Lung microvascular endothelial cell (primary cell): Measurements from ENCODE around the gene LANCL2. TPM values are rescaled to one million over a fixed set of nuclear protein-coding genes. Genes with fewer than 3 reads are reported as not detected.

Experiments used
- DNase-seq, 2 donors: peaks; one replicate each; pipeline versions ENCODE4 v3.0.0 to v3.0.0-alpha.2; 2010; ENCODE audit warnings: low read depth in 2 of 2
- total RNA-seq: library from RNA; depleted of rRNA; stranded (reverse); fragments of >200 nt; gene quantifications from 2 replicates; pipeline ENCODE4 v1.2.1, GENCODE V29; 2014

LANCL2 gene
- total RNA-seq, 1 donor from 2014 or later = 11.5 TPM

DNA sequence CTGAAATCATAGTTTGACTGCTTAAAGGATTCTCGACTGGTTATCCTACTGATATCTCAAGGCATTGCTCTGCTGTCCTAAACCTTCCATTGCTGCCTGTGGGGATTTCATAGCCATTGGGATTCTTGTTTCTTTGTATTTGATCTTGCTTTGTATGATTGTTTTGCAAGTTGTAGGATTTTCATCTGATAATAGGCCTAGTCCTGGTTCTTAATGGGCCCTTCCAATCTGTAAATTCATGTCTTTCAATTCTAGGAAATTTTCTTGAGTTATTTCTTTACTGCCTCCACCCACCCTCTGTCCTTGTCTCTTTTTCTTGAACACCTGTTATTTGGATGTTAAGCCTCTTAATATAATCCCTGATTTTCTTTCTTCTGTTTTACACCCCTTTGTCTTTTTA is 72.2 kb downstream of the LANCL2 start:
- no peak for DNase-seq

DNA sequence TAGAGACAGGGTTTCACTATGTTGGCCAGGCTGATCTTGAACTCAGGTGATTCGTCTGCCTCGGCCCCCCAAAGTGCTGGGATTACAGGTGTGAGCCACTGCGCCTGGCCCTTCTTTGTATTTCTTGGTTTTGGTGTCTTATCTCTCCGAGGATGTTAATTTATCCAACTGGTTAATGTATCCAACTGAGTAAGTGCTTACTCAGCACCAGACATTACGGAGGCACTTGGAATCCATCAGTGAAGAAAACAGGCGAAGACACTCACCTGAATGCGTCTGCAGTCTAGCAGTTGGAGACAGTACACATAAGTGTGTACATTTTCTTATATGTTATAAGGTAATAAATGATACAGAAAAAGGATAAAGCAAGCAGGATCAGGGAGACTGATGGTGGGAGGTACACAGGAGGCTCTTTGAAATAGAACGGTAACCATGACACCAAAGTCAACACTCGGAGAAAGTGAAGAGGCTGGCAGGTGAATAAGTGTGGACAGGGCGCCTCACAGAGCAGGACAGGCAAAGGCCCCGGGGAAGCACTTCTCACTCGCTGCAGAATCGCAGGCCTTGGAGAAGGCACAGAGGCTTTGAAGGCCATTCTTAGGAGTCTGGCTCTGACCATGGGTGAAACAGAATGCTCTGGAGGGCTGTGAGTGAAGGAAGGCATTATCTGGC is 73.1 kb downstream of the LANCL2 start:
- DNase-seq = no peak

DNA sequence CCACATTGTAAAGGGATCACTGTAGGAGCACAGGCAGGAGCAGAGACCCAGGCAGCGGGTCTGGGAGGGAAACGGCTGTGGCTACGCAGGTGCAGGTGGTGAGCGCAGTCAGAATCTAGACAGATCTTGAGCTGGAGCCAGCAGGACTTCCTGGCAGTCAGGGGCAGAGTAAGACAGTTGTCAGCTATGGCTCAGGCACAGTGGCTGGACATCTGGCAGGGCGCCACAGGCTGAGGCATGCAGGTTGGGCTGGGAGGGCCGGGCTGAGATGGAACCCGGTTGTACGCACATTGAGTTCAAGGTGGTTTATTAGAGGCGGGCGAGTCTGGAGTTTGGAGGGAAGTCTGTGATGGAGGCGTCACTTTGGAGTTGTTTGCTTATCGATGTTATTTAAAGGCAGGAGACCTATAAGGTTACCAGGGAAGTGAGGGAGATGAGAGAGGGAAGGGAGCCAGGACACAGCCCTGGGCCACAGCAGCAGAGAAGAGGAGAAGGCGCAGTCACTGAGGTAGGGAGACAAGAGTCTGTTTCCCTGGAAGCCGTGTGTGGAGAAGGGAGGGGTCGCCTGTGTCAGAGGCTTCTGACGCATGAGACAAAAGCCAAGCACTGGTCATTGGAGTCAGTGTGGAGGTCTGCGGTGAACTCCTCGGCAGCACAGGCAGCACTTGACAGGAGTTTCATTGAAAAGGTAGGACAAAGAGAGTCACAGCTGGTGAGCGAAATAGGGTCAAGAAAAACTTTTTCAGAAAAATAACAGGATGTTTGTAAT is 73.8 kb downstream of the LANCL2 start:
- peak; percentile 41 to 51 for DNase-seq

DNA sequence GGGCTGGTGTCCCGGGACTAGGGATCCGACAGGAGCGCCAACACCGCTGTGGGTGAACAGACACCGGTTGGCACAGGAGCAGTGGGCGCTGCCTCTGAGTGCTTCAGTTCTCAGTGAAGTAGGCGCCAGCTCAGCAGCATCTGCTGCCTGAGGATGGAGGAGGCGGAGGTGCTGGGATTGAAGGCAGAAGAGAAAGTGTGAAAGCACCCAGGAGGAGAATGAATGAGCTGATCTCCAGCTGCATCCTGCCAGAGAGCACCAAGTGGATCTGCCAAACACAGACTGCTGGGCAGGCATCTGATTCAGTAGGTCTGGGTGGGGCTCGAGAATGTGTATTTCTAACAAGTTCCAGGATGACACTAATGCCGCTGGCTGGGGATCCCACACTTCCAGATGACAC is 74.5 kb downstream of the LANCL2 start:
- peak in 1 of 2 donors; percentile 29 for DNase-seq

DNA sequence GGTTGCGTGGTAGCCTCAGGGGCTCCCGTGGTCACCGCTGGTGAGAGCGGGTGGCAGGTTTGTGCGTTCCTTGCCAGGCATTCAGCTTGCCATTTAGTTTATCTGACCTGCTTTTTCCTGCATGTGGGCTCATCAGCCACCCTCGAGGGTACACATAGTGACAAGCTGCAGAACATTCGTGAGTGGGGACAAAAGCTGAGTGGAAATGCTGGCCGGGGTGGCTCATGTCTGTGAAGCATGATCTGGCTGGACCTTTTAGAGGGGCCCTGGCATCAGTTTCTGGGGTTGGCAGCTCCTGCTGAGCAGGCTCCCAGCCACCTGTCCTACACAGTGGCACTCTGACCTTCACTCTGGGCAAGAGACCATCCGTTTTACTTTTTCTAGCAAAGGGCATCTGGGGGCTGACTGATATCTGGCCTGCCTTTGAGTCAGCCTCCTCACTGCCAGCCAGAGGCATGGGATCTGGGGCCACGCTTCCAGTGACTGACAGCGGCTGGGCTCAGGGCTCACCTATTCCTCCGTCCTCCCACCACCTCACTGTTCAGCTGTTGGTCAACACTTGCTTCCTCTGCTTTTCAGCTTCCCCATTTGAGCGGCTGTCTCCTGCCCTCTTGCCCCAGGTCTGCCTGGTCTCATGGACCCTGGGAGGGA is 75.0 kb downstream of the LANCL2 start:
- no peak for DNase-seq

DNA sequence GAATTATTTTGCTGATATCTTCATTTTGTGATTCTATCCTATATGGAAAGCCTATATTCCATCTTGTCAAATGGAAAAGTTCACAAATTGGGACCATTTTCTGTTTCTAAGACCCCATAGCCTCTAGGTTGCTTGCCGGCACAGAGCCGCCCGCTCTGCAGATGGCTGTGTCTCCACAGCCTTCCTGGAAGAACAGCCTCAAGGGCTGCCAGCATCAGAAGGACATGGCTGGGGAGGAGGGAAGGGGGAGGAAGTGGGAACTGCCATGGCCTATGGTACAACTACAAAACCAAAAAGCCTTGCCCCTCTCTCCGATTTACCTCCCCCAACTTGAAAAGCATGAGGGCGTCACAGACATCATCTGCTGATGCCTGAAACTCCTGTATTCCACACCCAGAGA is 75.9 kb downstream of the LANCL2 start:
- no peak for DNase-seq

DNA sequence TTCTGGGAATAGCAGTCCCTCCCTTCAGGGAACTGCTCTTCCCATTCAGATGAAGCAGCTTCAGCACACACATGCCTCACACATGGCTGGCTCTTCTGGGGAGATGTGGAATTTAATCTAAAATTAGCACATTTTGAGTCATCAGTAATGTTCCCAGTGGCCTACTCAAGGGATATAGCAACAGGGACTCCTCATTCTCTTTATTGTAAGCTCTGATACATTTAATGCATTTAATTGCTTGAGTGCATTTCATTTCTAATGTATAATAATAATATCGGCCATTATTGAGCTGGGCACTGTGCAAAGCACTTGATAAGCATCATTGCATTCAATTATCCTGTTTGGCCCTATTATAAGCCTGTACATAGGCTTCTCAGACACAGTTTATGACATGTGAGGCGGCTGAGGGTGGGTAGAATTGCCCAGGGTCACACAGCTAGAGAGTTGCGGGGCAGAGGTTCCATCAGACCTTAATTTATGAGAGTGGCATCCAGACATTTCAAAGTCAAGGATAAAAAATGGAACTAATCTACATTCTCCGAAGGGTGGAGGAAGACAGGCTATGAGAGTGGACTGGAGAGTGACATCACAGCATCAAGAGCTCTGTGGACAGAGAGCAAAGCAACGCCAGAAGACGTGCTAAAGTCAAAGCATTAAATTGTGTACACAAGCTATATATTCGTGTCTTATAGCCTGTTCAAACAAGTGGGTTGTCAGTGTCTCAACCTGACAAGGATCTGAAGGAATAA is 76.8 kb downstream of the LANCL2 start:
- no peak for DNase-seq

DNA sequence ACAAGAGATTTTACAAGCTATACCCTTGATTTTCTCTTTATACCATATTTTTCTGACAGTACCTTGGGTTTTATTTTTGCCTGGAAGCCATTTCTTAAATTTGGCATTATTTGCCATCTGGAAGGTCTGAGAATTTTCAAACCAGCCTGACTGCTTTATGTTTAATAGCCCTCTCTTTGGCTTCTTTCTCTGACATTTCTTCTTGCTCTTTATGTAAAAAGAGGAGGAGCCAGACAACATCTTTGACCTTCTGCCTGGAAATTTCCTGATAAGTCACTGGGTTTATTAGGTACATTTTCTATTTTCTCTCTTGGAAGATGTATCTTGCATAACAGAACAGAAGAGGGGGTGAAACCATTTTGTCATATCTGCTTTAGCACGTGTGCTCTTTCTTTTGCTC is 79.6 kb downstream of the LANCL2 start:
- no peak for DNase-seq

DNA sequence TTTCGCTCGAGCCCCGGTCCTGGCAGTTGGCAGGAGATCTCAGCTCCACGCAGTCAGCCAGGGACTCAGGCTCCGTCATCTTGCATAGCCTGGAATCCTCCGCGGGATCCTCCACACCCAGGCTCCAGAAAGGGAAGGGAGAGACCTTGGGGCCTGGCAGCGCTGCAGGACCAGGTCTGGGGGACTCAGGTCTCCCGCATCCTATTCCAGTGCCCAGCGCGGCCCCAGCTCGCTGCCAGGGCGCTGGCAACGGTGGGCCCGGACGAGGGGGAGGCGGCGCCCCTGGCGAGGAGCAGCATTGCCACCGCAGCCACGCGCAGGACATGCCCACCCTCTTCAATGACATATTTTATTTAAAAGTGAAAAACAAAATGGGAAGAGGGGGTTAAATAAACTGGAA is 83.4 kb downstream of the LANCL2 start:
- DNase-seq = no peak

DNA sequence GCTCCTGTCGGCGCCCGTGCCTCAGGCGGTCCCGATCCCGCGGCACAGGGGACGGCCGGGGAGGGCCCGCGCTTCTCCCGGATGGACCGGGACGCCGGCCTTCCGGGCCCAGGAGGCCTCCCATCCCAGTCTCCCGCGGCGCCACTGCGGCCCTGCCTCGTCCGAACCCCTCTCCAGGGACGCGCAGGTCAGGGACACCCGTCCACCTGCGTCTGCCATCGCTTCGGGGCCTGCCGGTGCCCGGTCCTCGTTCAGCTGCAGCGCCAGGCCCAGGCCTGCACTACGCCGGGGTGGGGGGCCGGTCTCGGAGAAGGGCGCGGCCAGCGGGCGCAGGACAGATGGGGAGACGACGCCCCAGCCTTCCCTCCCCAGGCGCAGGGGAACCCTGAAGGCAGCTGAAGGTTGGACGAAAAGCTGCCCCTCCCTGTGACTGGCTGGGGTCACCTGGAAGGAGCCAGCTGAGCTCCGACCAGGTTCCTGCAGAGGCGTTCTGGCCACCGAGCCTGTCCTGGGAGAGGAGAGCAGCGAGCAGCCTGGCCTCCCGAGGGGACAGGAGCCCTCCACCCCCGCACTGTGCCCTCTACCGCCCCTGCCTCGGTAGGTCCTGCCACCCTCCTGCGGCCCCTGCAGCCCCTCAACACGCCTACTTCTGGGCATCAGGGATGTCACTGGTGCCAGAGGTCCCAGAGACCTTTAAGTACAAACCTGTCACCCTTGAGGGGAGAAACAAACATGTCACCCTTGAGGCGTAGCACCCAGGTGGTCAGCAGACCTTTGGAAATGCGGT is 84.3 kb downstream of the LANCL2 start:
- no peak for DNase-seq

DNA sequence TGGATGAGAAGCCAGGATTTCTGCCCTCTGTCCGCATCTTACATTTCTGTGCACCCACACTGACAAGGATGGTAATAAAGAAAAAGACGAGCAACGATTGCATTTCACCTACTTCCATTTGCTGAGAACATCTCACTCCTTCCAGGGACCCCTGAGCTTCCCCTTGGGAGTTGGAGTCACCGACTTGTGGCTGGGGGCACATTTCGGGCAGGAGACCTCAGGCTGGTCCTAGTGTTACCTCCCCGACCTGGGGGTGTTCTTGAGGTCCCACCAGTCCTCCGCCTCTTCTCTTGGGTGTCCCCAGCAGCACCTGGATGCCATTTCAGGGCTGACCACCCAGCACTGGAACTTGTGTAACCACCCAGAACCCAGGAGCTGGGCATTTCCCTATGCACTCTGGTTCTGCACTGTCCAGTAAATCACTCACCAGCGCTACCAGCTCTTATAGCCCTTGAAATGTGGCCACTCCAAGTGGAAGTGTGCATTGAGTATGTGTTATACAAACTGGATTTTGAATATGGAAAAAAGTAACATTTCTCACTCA is 84.9 kb downstream of the LANCL2 start:
- no peak for DNase-seq

DNA sequence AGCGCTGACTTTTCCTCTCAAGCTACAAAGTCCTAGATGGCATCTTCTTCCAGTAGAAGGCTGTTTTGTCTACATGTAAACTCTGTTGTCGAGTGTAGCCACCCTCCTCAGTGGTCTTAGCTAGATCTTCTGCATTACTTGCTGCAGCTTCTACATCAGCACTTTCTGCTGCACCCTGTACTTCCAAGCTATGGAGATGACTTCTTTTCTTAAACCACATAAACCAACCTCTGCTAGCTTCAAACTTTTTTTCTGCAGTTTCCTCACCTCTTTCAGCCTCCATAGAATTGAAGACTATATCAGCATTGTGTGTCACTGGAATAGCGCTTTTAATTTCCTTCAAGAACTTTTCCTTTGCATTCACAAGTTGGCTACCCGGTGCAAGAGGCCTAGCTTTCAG is 87.8 kb downstream of the LANCL2 start:
- DNase-seq = no peak

DNA sequence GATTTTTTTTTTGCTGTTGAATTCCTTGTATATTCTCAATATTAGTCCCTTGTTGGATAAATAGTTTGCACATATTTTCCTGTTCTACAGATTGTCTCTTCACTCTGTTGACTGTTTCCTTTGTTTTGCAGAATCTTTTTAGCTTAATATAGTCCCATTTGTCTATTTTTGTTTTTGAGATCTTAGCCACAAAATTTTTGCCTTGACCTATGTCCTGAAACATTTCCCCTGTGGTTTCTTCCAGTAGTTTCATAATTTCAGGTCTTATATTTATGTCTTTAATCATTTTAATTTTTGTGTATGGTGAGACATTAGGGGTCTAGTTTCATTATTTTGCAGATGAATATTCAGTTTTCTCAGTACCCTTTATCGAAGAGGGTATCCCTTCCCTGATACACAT is 92.7 kb downstream of the LANCL2 start:
- DNase-seq = no peak

DNA sequence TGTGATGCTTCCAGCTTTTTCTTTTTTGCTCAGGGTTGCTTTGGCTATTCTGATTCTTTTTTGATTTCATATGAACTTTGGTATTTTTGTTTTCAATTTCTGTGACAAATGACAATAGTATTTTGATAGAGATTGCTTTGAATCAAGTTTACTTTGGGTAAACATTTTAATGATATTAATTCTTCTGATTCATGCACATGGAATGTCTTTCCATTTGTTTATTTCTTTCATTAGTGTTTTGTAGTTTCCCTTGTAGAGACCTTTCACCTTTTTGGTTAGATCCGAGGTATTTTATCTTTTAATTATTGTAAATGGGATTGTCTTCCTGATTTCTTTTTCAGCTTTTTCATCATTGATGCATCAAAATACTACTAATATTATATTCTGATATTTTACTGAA is 93.2 kb downstream of the LANCL2 start:
- DNase-seq = no peak

DNA sequence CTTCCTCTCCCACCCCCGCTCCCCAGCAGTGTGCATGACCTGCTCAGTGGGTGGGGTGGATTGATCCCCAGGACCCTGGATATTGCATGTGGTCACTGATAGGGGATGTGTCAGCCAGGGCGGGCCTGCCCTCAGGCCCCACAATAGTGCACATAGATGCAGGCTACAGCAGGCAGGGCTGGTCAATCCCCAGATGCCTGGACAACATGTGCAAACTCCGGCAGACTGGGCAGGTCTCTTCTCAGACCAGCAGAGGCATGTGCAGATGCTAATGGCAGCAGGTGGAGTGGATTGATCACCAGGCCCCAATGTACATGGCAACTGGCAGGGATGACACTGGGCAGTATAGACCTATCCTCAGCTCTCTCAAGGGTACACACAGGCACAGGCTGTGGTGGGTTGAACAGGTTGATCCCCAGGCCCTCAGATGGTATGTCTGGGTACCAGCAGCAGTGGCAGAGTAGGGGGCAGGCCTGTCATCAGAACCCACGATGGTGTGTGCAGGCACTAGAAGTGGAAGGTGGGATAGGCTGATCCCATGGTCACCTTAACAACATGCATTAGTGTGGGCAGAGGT is 98.6 kb downstream of the LANCL2 start:
- no peak for DNase-seq

DNA sequence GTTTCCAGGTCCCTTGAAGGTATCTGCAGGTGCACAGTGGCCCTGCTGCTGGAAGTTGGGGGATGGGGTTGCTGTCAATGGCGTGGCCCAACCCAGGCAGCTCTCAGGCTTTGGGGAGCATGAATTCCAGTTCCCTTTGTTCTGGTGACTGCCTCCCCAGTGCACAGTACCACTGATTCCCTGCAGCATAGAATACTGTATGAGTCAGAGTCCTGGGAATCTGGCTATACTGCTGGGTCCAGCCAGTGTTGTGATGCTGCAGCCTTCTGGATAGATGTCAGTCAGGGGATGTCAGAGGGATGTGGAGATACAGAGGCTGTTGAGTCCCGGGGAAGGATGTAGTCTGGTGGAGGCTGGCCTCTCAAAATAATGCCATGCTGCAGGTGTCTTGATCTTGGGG is 99.3 kb downstream of the LANCL2 start:
- no peak for DNase-seq

DNA sequence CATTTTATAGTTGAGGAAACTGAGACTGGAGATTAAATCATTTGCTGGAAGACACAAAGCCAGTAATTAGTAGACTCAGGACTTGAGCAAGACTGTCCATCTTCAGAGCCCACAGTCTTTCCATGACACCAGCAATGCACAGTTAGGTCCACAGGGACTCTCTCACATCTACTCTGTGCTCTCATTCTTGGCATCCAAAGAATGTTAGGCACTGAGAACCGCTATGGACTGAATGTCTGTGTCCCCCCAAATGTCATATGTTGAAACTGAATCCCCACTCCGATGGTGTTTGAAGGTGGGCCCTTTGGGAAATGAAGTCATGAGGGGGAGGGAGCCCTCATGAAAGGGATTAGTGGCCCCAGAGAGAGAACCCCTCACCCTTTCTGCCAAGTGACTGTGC is 100.6 kb downstream of the LANCL2 start:
- no peak for DNase-seq

DNA sequence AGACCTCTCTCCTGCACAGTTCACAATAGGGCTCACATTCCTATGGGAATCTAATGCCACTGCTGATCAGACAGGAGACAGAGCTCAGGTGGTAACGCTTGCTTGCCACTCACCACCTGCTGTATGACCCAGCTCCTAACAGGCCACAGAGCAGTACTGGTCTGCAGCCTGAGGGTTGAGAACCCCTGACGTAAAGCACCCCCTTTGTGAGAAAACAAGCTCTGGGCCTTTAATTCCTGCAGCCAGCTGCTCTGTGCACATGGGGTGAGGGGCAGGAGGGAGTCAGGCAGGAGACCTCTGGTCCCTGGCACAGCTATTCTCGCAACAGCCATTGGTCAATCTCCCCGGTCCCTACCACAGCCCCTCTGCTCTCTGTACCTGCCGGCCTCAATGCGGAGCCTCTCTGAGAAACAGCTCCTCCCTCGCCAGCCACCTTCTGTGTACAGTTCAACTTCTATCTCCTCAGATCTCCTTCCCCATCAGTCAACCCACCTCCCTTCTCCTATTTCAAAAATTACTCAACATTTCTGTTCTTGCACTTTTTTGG is 102.0 kb downstream of the LANCL2 start:
- no peak for DNase-seq

DNA sequence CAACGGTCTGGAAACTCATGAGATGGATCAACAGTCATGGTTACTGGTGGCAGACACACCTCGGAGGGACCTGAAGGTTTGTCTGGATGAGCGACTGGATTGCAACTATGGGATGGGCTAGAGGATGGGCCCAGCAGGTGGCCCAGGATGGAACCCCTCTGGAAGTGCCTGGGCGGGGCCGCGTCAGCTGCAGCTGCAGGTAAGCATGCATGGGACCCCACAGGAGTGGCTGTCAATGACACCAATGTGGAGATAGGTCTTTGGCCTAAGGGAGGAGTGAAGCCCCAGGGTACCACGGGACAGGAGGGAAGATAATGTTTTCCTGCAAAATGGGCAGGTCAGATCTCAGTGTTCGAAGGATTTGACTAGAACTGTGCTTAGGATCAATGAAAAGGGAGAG is 103.4 kb downstream of the LANCL2 start:
- DNase-seq = no peak

DNA sequence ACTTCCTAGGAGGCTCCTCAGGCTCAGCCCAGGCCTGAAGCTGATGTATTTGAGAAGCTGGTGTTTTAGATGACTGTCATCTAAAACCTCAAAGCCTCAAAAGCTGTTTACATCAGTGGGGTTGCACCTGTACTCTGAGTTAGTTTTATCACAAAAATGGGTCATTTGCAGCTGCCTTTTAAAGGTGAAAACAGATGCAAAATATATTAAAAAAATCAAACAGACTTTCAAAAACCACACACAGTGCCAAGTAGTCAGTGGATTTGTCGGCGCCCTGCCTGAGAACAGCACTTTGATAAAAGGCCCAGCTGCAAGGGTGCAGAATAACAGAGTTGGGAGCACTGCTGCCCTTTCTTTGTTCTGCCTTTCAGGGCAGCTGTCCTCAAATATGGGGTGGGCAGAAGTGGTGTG is 104.1 kb downstream of the LANCL2 start:
- no peak for DNase-seq
